ENCODE data around the gene EIF1AD.

The EIF1AD gene

GRCh38 chr11:66002648-66003225 lies 780 bp upstream of the EIF1AD start:
- no peak for DNase-seq (ENCODE audit: low read depth)
- H3K4me3 ChIP-seq (ENCODE audit: low read depth, low read length), result peak overlapping the region; percentile 88
- TF ChIP-seq CTCF (IDR thresholded peaks at IDR 0.05; ENCODE audit: insufficient read depth, low read depth, low read length, missing control alignments), result no peak

GRCh38 chr11:65997286-65997685 lies 4.7 kb downstream of the EIF1AD start:
- H3K4me3 ChIP-seq (ENCODE audit: low read depth, low read length), result no peak overlapping the region
- no peak for TF ChIP-seq CTCF (IDR thresholded peaks at IDR 0.05; ENCODE audit: insufficient read depth, low read depth, low read length, missing control alignments)
- no peak for DNase-seq (ENCODE audit: low read depth)

GRCh38 chr11:65992056-65992455 lies 9.9 kb downstream of the EIF1AD start:
- H3K4me3 ChIP-seq (ENCODE audit: low read depth, low read length), result no peak overlapping the region
- no peak for DNase-seq (ENCODE audit: low read depth)
- no peak for TF ChIP-seq CTCF (IDR thresholded peaks at IDR 0.05; ENCODE audit: insufficient read depth, low read depth, low read length, missing control alignments)

- peak; percentile 90 for TF ChIP-seq CTCF (IDR thresholded peaks at IDR 0.05; ENCODE audit: insufficient read depth, low read depth, low read length, missing control alignments)
- H3K4me3 ChIP-seq (ENCODE audit: low read depth, low read length), result no peak overlapping the region
- DNase-seq (ENCODE audit: low read depth), result peak; percentile 97
Observed at GRCh38 chr11:65988791-65989592, 13.0 kb downstream of the EIF1AD start.

GRCh38 chr11:65987336-65987735 lies 14.6 kb downstream of the EIF1AD start:
- H3K4me3 ChIP-seq (ENCODE audit: low read depth, low read length), result no peak overlapping the region
- no peak for TF ChIP-seq CTCF (IDR thresholded peaks at IDR 0.05; ENCODE audit: insufficient read depth, low read depth, low read length, missing control alignments)
- no peak for DNase-seq (ENCODE audit: low read depth)

GRCh38 chr11:65983589-65983987 lies 18.4 kb downstream of the EIF1AD start:
- no peak for TF ChIP-seq CTCF (IDR thresholded peaks at IDR 0.05; ENCODE audit: insufficient read depth, low read depth, low read length, missing control alignments)
- DNase-seq (ENCODE audit: low read depth), result no peak
- H3K4me3 ChIP-seq (ENCODE audit: low read depth, low read length), result no peak overlapping the region
